ENCODE data around the gene ARHGAP19. TPM values are rescaled to one million over a fixed set of nuclear protein-coding genes. Genes with fewer than 3 reads are reported as not detected.

The ARHGAP19 gene
- total and polyA plus RNA-seq, 9 of the 15 experiments (the other 6 are each of a cell fraction or from before 2014, with no cell fraction given) = 14.8 to 49.5 (median 26.8) TPM

GRCh38 chr10:97334370-97335175 is 42.1 kb upstream of the ARHGAP19 start, which contains the start of gene FRAT2 (continued):
- TF ChIP-seq MGA (IDR thresholded peaks at IDR 0.05) (peak; percentile 57; the same call in 1 of the 2 replicates), SRSF1 (IDR thresholded peaks at IDR 0.05; ENCODE audit: low read depth, low read length) (no peak), HNRNPL (IDR thresholded peaks at IDR 0.05; ENCODE audit: low read depth, low read length) (peak; percentile 51; the same call in 1 of the 2 replicates), TBL1XR1 (IDR thresholded peaks at IDR 0.05; ENCODE audit: low read length in 2 of 2) (no peak), ILF3 (IDR thresholded peaks at IDR 0.05; ENCODE audit: borderline replicate concordance) (no peak), PHF20 (IDR thresholded peaks at IDR 0.05; ENCODE audit: partially characterized antibody) (no peak), ZNF589 (CRISPR knock-in tag; IDR thresholded peaks at IDR 0.05; ENCODE audit: low read depth) (no peak), NFYB (IDR thresholded peaks at IDR 0.05; ENCODE audit: extremely low read depth, insufficient read length) (no peak), RFX5 (IDR thresholded peaks at IDR 0.05; ENCODE audit: low read depth, low read length) (no peak), PTTG1 (tag; IDR thresholded peaks at IDR 0.05; ENCODE audit: low read depth) (no peak), ZNF146 (CRISPR knock-in tag; IDR thresholded peaks at IDR 0.05; ENCODE audit: unreplicated experiment) (no peak), NFXL1 (CRISPR knock-in tag; IDR thresholded peaks at IDR 0.05) (no peak), JUN (IDR thresholded peaks at IDR 0.05; ENCODE audit: borderline replicate concordance, low read depth, low read length) (no peak), JUN (CRISPR knock-in tag; IDR thresholded peaks at IDR 0.05; ENCODE audit: borderline replicate concordance) (no peak), HDGF (IDR thresholded peaks at IDR 0.05) (no peak), ATF7 (IDR thresholded peaks at IDR 0.05) (peak; percentile 100), THAP7 (CRISPR knock-in tag; IDR thresholded peaks at IDR 0.05) (no peak), ZNF354B (CRISPR knock-in tag; IDR thresholded peaks at IDR 0.05) (no peak)

All from K562 (cell line).